Stimulated activated CD8-positive, alpha-beta memory T cell treated with anti-CD3 and anti-CD28 coated beads, Interleukin-7, amount 100 ng/mL, for 48 hours (primary cell): ENCODE data around the gene C1QL4.
A peak's percentile ranks its signal among the peaks of the same experiment; 100 is the strongest.

Experiments used
- DNase-seq, 2 donors: peaks; one replicate each; pipeline ENCODE4 v3.0.0-alpha.2; 2020; ENCODE audit warnings: low read depth in 1 of 2; ENCODE audit errors: extremely low read depth in 1 of 2

C1QL4 gene

GRCh38 chr12:49309386-49309785, 27.6 kb downstream of the C1QL4 start:
- DNase-seq = no peak

DNA sequence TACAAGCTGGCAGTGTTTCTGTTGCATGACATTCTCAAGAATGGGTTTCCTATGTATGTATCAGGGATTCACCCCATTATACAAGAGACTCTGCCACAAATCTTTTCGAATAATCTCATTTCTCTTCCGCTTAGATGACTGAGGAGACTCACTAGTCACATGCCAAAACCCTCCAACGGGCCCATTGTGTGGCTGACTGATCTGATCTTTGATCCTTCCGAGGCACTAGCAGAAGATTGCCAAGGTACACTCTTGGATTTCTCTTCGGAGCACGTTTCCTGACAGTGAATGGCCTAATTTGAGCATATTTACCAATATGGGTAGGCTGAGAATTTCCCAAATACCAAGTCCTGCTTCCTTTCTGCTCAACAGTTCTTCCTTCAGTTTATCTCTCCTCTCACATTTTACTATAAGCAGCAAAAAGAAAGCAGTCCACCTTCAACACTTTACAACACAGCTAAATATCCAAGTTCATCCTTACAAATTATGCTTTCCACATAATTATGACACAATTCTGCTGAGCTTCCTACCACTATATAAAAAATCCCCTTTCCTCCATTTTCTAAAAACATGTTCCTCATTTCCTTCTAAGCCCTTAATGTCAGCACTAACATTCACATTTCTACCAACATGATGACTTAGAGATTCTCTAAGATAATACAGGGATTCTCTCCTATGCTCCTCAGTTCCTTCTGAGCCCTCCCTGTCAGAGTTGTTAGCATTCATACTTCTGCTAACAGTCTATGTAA, 31.1 kb downstream of the C1QL4 start:
- no peak for DNase-seq

DNA sequence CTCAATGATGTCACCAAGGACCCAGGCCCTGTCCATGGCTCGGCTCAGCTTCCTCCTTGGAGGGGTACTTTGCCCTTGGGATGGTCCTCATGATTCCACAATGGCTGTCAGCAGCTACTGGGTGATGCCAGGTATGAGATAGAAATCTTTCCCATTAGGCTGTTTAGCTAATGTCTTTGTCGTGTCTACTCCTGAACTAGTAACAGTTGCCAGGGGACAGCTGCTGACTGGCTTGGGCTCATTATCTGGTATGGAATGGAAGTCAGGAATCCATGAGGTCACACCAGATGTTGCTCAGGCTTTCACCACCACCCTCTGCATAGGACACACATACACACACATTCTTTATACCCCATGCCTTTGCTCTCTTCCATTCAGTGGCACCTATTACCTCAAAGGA, 32.8 kb downstream of the C1QL4 start:
- DNase-seq = no peak

- DNase-seq = peak in 1 of 2 donors; percentile 35
Observed at GRCh38 chr12:49301760-49302159, 35.2 kb downstream of the C1QL4 start.

GRCh38 chr12:49298160-49298559, 38.8 kb downstream of the C1QL4 start:
- no peak for DNase-seq

DNA sequence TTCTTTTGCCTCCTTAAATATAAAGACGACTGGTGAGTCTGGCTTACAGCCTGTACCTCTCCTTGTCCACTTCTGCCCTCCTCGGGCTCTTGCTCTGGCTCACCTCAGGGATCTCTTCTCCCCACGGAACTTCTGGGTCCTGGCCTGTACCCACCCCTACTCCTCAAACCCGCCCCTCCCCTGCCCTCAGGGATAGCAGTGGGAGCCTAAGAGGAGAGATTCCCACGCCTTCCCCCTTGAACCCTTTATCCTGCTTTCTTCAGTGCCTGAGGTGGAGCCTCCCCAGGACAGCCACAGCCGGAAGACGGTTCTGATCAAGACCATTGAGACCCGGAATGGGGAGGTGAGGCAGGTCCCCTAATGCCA, 39.3 kb downstream of the C1QL4 start:
- DNase-seq = no peak

GRCh38 chr12:49296836-49297694, 39.9 kb downstream of the C1QL4 start:
- DNase-seq = peak in 1 of 2 donors; percentile 24

- DNase-seq = peak; percentile 38 to 56
Observed at GRCh38 chr12:49296034-49296835, 40.8 kb downstream of the C1QL4 start.

DNA sequence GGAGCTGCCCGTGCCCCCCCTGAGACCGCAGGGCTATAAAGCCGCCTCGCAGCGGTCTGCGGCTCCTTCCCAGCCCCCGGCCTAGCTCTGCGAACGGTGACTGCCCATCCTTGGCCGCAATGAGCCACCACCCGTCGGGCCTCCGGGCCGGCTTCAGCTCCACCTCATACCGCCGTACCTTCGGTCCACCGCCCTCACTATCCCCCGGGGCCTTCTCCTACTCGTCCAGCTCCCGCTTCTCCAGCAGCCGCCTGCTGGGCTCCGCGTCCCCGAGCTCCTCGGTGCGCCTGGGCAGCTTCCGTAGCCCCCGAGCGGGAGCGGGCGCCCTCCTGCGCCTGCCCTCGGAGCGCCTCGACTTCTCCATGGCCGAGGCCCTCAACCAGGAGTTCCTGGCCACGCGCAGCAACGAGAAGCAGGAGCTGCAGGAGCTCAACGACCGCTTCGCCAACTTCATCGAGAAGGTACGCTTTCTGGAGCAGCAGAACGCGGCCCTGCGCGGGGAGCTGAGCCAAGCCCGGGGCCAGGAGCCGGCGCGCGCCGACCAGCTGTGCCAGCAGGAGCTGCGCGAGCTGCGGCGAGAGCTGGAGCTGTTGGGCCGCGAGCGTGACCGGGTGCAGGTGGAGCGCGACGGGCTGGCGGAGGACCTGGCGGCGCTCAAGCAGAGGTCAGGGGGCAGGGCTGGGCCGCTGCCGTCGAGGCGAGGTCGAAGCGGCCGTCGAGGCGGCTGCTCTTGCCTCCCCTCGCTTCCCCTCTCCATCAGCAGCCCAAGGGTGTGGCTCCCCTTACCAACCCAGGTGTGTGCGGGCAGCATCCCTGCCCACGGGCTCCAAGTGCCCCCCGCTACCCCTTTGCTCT, 41.7 kb downstream of the C1QL4 start, which contains the start of gene PRPH:
TSS of gene PRPH (plus strand) at position 66 of the 855 bp plus-strand sequence. CDS start at position 120, 54 bp downstream.
- no peak for DNase-seq

DNA sequence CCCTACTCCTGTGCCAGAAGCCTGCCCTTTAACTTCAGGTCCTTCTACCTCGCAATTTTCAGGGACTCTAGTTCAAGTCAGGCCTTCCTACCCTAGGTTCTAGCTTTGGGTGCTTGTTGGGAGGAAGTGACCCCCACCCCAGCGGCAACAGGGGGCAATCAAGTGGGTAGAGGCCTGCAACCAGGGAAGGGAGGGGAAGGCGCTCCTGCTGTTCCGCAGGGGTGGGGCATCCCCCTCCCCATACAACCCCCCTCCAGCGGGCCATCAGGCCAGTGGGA, 42.2 kb downstream of the C1QL4 start:
- no peak for DNase-seq

GRCh38 chr12:49294086-49294803, 42.7 kb downstream of the C1QL4 start:
- DNase-seq = no peak

DNA sequence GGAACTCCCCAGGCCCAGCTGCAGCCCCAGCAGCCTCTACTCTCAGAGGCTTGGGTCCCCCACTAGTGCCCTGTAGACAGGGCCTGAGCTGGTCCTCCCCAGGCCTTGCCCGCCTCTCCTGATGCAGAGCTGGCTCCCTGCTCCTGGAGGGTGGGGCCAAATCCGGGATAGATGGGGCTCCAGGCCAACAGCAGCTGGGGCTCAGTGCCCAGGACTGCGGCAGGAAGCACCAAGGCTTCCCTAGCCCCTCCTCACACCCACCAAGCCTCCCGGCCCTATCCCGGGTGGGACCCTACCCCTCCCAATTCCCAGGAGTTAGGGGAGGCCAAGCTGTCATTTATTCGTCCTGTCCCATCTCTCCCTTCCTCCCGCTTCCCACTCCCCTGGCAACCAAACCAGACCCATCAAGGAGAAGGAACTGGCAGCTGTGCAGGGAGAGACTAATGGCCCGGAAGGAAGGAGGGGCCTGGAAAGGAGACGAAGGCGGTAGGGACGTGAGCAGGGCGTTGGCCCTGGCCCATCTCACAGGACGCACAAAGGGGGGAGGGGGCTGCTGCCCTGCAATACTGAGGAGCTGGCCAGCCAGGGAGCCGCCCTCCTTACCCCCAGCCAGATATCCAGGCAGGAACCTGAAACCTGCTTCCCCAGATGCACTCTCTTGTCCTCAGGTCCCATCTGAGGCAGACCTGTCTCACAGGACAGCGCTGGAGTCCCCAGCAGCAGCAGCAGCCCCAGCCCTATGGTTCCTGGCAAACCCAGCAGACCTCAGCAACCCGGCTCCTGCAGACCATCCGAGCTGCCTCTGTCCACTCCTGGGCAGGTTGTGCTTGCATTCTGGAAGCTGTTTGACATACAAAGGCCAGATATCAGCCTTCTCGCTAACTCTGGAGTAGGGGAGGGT, 43.7 kb downstream of the C1QL4 start:
- no peak for DNase-seq

DNA sequence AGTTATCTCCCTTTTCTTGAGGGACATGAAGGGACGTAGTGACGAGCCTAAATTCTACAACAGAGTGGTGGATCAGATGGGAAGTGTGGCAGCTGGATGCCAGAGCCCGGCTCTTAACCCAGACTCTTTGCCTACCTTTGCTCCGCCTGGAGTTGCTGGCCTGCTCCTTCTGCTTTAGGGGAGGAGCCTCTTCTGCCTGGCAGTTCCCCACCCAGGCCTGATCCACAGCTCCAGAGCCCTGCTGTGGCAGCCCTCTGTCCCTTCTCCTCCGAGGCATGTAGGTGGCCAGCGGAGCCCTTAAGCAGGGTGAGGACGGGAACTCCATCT, 44.3 kb downstream of the C1QL4 start:
- DNase-seq = no peak

GRCh38 chr12:49288922-49289555, 47.9 kb downstream of the C1QL4 start:
- no peak for DNase-seq

DNA sequence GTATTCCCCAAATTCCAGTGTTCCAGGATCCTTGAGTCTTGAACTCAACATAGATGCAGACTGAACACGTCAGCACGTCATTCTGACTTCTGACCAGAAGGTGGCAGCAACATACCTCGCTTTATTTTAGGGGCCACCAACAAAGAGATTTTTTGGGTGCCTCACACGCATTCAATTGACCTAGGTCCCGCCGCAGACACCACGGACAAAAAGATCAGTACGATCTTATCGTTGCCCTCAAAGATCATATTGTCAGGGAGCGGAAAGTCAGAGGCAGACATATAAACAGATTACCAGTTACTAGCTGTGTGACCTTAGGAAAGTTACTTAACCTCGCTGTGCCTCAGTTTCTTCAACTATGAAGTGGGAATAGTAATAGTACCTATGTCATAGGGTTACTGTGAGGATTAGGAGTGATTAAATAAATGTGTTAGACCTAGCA, 48.6 kb downstream of the C1QL4 start:
- DNase-seq = peak in 1 of 2 donors; percentile 25

DNA sequence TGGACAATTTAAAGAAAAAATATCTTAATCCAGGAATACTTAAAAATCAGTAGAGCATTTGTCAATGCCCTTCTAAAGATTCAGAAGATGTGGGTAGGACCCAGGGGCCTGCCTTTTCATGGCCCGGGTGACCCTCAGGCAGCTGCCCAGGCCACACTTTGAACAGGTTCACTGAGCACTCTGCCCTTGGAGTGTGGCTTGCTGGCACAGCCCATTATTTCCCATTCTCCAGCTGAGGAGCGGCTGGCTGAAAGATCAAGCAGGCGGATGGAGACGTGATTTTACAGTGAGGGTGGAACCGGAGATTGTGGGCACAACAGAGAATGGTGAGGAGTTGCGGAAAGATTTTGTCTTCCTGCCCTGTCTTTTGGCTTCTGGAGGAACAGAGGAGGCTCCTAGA, 49.1 kb downstream of the C1QL4 start:
- DNase-seq = no peak

- no peak for DNase-seq
Observed at GRCh38 chr12:49284672-49285071, 52.3 kb downstream of the C1QL4 start.
